Measurements from ENCODE around the gene MRPL27. TPM values are rescaled to one million over a fixed set of nuclear protein-coding genes. Genes with fewer than 3 reads are reported as not detected.

MRPL27 gene
- total RNA-seq, 1 donor from 2014 or later: 38.7 TPM

DNA sequence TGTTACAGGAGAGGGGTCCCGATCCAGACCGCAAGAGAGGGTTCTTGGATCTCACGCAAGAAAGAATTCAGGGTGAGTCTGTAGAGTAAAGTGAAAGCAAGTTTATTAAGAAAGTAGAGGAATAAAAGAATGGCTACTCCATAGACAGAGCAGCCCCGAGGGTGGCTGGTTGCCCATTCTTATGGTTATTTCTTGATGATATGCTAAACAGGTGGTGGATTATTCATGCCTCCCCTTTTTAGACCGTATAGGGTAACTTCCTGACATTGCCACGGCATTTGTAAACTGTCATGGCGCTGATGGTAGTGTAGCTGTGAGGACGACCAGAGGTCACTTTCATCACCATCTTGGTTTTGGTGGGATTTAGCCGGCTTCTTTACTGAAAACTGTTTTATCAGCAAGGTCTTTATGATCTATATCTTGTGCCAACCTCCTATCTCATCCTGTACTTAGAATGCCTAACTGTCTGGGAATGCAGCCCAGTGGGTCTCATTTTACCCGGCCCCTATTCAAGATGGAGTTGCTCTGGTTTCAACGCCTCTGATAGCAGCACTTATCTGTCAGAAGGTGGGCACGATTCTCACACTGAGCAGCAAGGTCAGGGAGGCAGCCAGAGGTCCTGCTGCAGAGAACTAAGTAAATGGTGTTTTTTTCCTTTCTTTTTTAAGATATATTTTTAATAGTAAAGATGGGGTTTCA is 53.5 kb downstream of the MRPL27 start:
- DNase-seq (ENCODE audit: low spot score in 2 of 2): no peak
- FAIRE-seq: no peak

DNA sequence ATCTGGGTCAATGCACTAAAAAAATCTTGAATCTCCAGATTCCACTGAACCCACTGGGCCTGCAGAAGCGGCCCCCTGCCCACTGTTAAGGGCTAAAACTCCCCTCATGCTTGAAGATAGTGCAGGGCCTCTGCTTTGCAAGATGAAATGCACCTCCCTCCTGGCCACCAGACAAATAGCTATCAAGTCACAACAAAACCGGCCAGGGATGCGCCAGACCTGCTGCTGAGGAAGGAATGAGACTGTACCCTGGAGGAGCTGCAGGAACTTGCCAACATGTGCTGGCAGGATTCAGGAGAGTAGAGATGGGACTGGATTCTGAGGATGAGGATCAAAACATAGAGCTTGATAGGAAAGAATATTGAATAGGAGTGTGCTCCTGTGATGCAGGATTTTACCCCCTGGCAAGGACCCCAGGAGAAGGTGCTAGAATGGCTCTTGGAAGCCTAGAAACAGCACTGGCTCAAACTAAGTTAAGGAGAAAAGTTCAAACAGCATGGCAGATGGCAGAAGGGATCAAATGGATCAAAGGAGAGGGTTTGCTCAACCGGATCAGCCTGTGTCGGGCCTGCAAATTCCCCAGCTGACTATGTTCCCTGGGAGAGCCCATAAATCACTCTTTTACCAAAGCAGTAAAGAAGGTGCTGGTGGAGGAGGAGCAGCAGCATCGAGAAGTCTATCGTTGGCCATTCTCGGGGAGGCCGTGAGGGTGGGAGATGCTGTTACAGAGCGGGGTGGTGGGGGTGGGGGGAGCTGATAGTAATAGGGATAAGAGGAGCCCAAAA is 54.3 kb downstream of the MRPL27 start:
- DNase-seq (ENCODE audit: low spot score in 2 of 2) (no peak), FAIRE-seq (no peak)

Small RNAs within 50 kb of the gene (small RNA-seq; reads per million reads assigned to genes)
- not detected for gene RF00019

Other genes with a start within 250 kb of the MRPL27 start
- 21.2 TPM for gene SAMD14, start 243.0 kb downstream of the MRPL27 start, total RNA-seq
- gene PPP1R9B, start 222.5 kb downstream of the MRPL27 start, total RNA-seq: 68.9 TPM
- not detected for gene SGCA, start 207.2 kb downstream of the MRPL27 start, total RNA-seq
- 26.1 TPM for gene COL1A1, start 171.6 kb downstream of the MRPL27 start, total RNA-seq
- gene TMEM92, start 98.7 kb downstream of the MRPL27 start, total RNA-seq: not detected
- gene XYLT2, start 27.1 kb downstream of the MRPL27 start, total RNA-seq: 9.0 TPM
- gene EME1, start within 50 bp of the MRPL27 start, total RNA-seq: 1.2 TPM
- gene LRRC59, start 24.3 kb upstream of the MRPL27 start, total RNA-seq: 38.7 TPM
- gene ACSF2, start 53.0 kb upstream of the MRPL27 start, total RNA-seq: 2.0 TPM
- gene CHAD, start 95.7 kb upstream of the MRPL27 start, total RNA-seq: not detected
- gene RSAD1, start 105.7 kb upstream of the MRPL27 start, total RNA-seq: 17.1 TPM
- 0.82 TPM for gene MYCBPAP, start 135.3 kb upstream of the MRPL27 start, total RNA-seq
- 0.41 TPM for gene EPN3, start 159.6 kb upstream of the MRPL27 start, total RNA-seq
- 26.9 TPM for gene SPATA20, start 174.0 kb upstream of the MRPL27 start, total RNA-seq
- 7.7 TPM for gene CACNA1G, start 187.5 kb upstream of the MRPL27 start, total RNA-seq

Data from frontal cortex (tissue), 4 donors.